H9 (cell line): Measurements from ENCODE around the gene PHC3. TPM values are rescaled to one million over a fixed set of nuclear protein-coding genes. Genes with fewer than 3 reads are reported as not detected.

Experiments used
- DNase-seq: peaks from one replicate; pipeline ENCODE4 v3.0.0-alpha.2; 2017
- H2AFZ ChIP-seq: one replicate; pipeline ENCODE4 v1.6.1; 2013; ENCODE audit warnings: mild to moderate bottlenecking, low read length, control low read depth, moderate library complexity
- H2AK5ac ChIP-seq: 2 replicates; pipeline ENCODE4 v1.6.1; 2013; ENCODE audit warnings: low read length, control low read depth, mixed read lengths; ENCODE audit not compliant: insufficient read length
- H2BK120ac ChIP-seq: one replicate; pipeline ENCODE4 v1.6.1; 2013; ENCODE audit warnings: low read depth, mild to moderate bottlenecking, low read length, control low read depth, inconsistent platforms; ENCODE audit not compliant: poor library complexity, severe bottlenecking
- H2BK12ac ChIP-seq: 2 replicates; pipeline ENCODE4 v1.6.1; 2013; ENCODE audit warnings: low read length, control low read depth, mixed read lengths, low read depth; ENCODE audit not compliant: insufficient read length
- H2BK15ac ChIP-seq: 2 replicates; pipeline ENCODE4 v1.6.1; 2013; ENCODE audit warnings: low read depth, low read length, control low read depth
- H2BK20ac ChIP-seq: one replicate; pipeline ENCODE4 v1.6.1; 2013; ENCODE audit warnings: low read depth, mild to moderate bottlenecking, low read length, control low read depth, inconsistent platforms; ENCODE audit not compliant: poor library complexity, severe bottlenecking
- H2BK5ac ChIP-seq: 2 replicates; pipeline ENCODE4 v1.6.1; 2013; ENCODE audit warnings: low read length, control low read depth, mixed read lengths; ENCODE audit not compliant: insufficient read length
- H3K14ac ChIP-seq: 2 replicates; pipeline ENCODE4 v1.6.1; 2013; ENCODE audit warnings: low read length, control low read depth; ENCODE audit not compliant: insufficient read depth
- H3K18ac ChIP-seq: 2 replicates; pipeline ENCODE4 v1.6.1; 2013; ENCODE audit warnings: low read depth, mild to moderate bottlenecking, mixed read lengths, low read length, control low read depth; ENCODE audit not compliant: insufficient read length
- H3K23ac ChIP-seq: 2 replicates; pipeline ENCODE4 v1.6.1; 2013; ENCODE audit warnings: low read length, control low read depth, mixed read lengths, low read depth; ENCODE audit not compliant: insufficient read length
- H3K23me2 ChIP-seq: 2 replicates; pipeline ENCODE4 v1.6.1; 2013; ENCODE audit warnings: low read depth, mild to moderate bottlenecking, mixed read lengths, low read length, control low read depth; ENCODE audit not compliant: insufficient read length, poor library complexity, severe bottlenecking
- H3K27ac ChIP-seq: 2 replicates; pipeline ENCODE4 v1.5.1; 2013; ENCODE audit warnings: low read length, control low read depth, mixed read lengths, low read depth; ENCODE audit not compliant: insufficient read length
- H3K27me3 ChIP-seq: 2 replicates; pipeline ENCODE4 v1.6.1; 2013; ENCODE audit warnings: low read length, control low read depth, inconsistent platforms; ENCODE audit not compliant: insufficient read depth
- H3K4ac ChIP-seq: 2 replicates; pipeline ENCODE4 v1.6.1; 2013; ENCODE audit warnings: low read depth, mild to moderate bottlenecking, control low read depth, inconsistent platforms, low read length, moderate library complexity
- H3K4me1 ChIP-seq: 2 replicates; pipeline ENCODE4 v1.6.1; 2013; ENCODE audit warnings: low read length, control low read depth, inconsistent platforms; ENCODE audit not compliant: insufficient read depth
- H3K4me2 ChIP-seq: 2 replicates; pipeline ENCODE4 v1.6.1; 2013; ENCODE audit warnings: low read length, control low read depth, mixed read lengths; ENCODE audit not compliant: insufficient read length, insufficient read depth
- H3K56ac ChIP-seq: 2 replicates; pipeline ENCODE4 v1.6.1; 2013; ENCODE audit warnings: low read depth, mild to moderate bottlenecking, mixed read lengths, low read length, control low read depth; ENCODE audit not compliant: insufficient read length
- H3K79me1 ChIP-seq: 2 replicates; pipeline ENCODE4 v1.6.1; 2013; ENCODE audit warnings: low read depth, mild to moderate bottlenecking, moderate library complexity, low read length, control low read depth, inconsistent platforms; ENCODE audit not compliant: insufficient read depth, poor library complexity, severe bottlenecking
- H3K79me2 ChIP-seq: 2 replicates; pipeline ENCODE4 v1.6.1; 2013; ENCODE audit warnings: low read length, control low read depth, inconsistent platforms; ENCODE audit not compliant: insufficient read depth
- H3K9ac ChIP-seq: 2 replicates; pipeline ENCODE4 v1.6.1; 2013; ENCODE audit warnings: low read length, control low read depth, mixed read lengths; ENCODE audit not compliant: insufficient read length; ENCODE audit errors: extremely low read depth
- H3K9me3 ChIP-seq: one replicate; pipeline ENCODE4 v1.6.1; 2013; ENCODE audit warnings: low read depth, low read length, inconsistent platforms; ENCODE audit not compliant: control insufficient read depth
- H3T11ph ChIP-seq: one replicate; pipeline ENCODE4 v1.6.1; 2013; ENCODE audit warnings: mild to moderate bottlenecking, low read length, control low read depth, inconsistent platforms
- H4K20me1 ChIP-seq: one replicate; pipeline ENCODE4 v1.6.1; 2013; ENCODE audit not compliant: control insufficient read depth, insufficient read length, insufficient read depth
- H4K5ac ChIP-seq: 2 replicates; pipeline ENCODE4 v1.6.1; 2013; ENCODE audit warnings: low read depth, mild to moderate bottlenecking, mixed read lengths, low read length, control low read depth; ENCODE audit not compliant: insufficient read length
- H4K8ac ChIP-seq: replicated peaks from 2 replicates; pipeline ENCODE4 v1.6.1; 2013; ENCODE audit warnings: low read length, control low read depth, mixed read lengths, low read depth; ENCODE audit not compliant: insufficient read length
- H4K91ac ChIP-seq: 2 replicates; pipeline ENCODE4 v1.6.1; 2013; ENCODE audit warnings: low read depth, mild to moderate bottlenecking, moderate library complexity, mixed read lengths, low read length, control low read depth; ENCODE audit not compliant: insufficient read length
- H3K27ac Mint-ChIP-seq, 3 experiments: 2 replicates in 2 of 3; 3 replicates in 1 of 3; pipeline ENCODE4 v1.8.0; 2020 to 2021; ENCODE audit warnings: mixed read lengths in 3 of 3, mild to moderate bottlenecking in 1 of 3, moderate library complexity in 1 of 3
- H3K27me3 Mint-ChIP-seq: 2 replicates; pipeline ENCODE4 v1.8.0; 2021; ENCODE audit warnings: low read depth, mild to moderate bottlenecking, moderate library complexity, mixed read lengths
- H3K36me3 Mint-ChIP-seq, 3 experiments: 2 replicates in 2 of 3; 3 replicates in 1 of 3; pipeline ENCODE4 v1.8.0; 2020 to 2021; ENCODE audit warnings: low read depth in 3 of 3, mixed read lengths in 3 of 3; ENCODE audit not compliant: insufficient read depth in 1 of 3
- H3K4me1 Mint-ChIP-seq, 2 experiments: 2 replicates each; pipeline ENCODE4 v1.8.0; 2020; ENCODE audit warnings: mixed read lengths in 2 of 2
- H3K4me3 Mint-ChIP-seq, 2 experiments: 2 replicates in 1 of 2; 3 replicates in 1 of 2; pipeline ENCODE4 v1.8.0; 2020 to 2021; ENCODE audit warnings: mild to moderate bottlenecking in 2 of 2, mixed read lengths in 2 of 2, moderate library complexity in 1 of 2
- H3K9me3 Mint-ChIP-seq, 2 experiments: 2 replicates in 1 of 2; 3 replicates in 1 of 2; pipeline ENCODE4 v1.8.0; 2020; ENCODE audit warnings: mild to moderate bottlenecking in 2 of 2, mixed read lengths in 2 of 2, moderate library complexity in 1 of 2
- CTCF ChIP-seq: fragments of 200-600 bp; sonication (generic); conservative IDR thresholded peaks from 3 replicates; pipeline ENCODE4 v1.8.0; 2021; ENCODE audit warnings: antibody characterized with exemption, mild to moderate bottlenecking
- WGBS: extraction: QIAGEN DNeasy Blood & Tissue Kit; methylation state at CpG from one replicate; pipeline ENCODE4 v1.1.7; 2013; ENCODE audit warnings: missing lambda C conversion rate, low lambda C conversion rate, mixed read lengths; ENCODE audit not compliant: insufficient read length; ENCODE audit errors: extremely low coverage; 5-methylcytosine and 5-hydroxymethylcytosine counted together
- total RNA-seq: library from RNA; stranded (reverse); gene quantifications from 2 replicates; pipeline ENCODE4 v1.2.1, GENCODE V29; 2021

Gene PHC3
- total RNA-seq, 1 experiment from 2014 or later = 26.4 TPM

- Mint-ChIP-seq H3K9me3 (peaks cover 15 to 17% of the 10 kb centered on the region in 2 experiments), H3K36me3 (peaks cover 0 to 6% (median 6%) of the 10 kb centered on the region in 3 experiments; a peak in 5 of 7 replicates), H3K4me1 (no peaks in the 10 kb centered on the region), H3K27ac (no peak overlapping the region), H3K27me3 (peaks cover 1% of the 10 kb centered on the region; the same call in 1 of the 2 replicates), H3K4me3 (no peak overlapping the region)
- no peak overlapping the region for H3K56ac ChIP-seq
- no peak overlapping the region for H3K23ac ChIP-seq
- H4K91ac ChIP-seq = no peak overlapping the region
- TF ChIP-seq CTCF = no peak
- H2BK5ac ChIP-seq = no peak overlapping the region
- no peaks in the 10 kb centered on the region for H4K20me1 ChIP-seq
- H4K5ac ChIP-seq = no peak overlapping the region
- no CpG with 5 or more reads among the region's 1 CpG for WGBS
- no peak overlapping the region for H2BK120ac ChIP-seq
- H3K9ac ChIP-seq = no peak overlapping the region
- H3K79me1 ChIP-seq = no peaks in the 10 kb centered on the region
- no peaks in the 10 kb centered on the region for H3K4me1 ChIP-seq
- H3K18ac ChIP-seq = no peak overlapping the region
- no peak overlapping the region for H3K4me2 ChIP-seq
- no peak overlapping the region for H3K27ac ChIP-seq
- no peak overlapping the region for H2AFZ ChIP-seq
- H2AK5ac ChIP-seq = no peak overlapping the region
- H2BK15ac ChIP-seq = no peak overlapping the region
- no peaks in the 10 kb centered on the region for H3K9me3 ChIP-seq
- H3K23me2 ChIP-seq = no peaks in the 10 kb centered on the region
- no peak overlapping the region for H3K14ac ChIP-seq
- H3K27me3 ChIP-seq = no peaks in the 10 kb centered on the region
- H3K79me2 ChIP-seq = no peaks in the 10 kb centered on the region
- H3T11ph ChIP-seq = no peak overlapping the region
- no peak overlapping the region for H4K8ac ChIP-seq
- no peak overlapping the region for H2BK12ac ChIP-seq
- no peak overlapping the region for H2BK20ac ChIP-seq
- no peak for DNase-seq
- no peak overlapping the region for H3K4ac ChIP-seq
These were observed 30.1 kb upstream of the PHC3 start for GRCh38 chr3:170211668-170212067.
